GM23248 (cell line): Measurements from ENCODE around the gene RNFT2. TPM values are rescaled to one million over a fixed set of nuclear protein-coding genes. Genes with fewer than 3 reads are reported as not detected.
"Not testable (repeated sequence)": the region's sequence is repeated elsewhere in the genome, so short reads cannot be mapped to it uniquely, and the experiment has no call there.

Experiments used
- DNase-seq: peaks from one replicate; pipeline ENCODE4 v3.0.0-alpha.2; 2015
- H2AFZ ChIP-seq: fragments of 200-600 bp; sonication (generic); 2 replicates; pipeline ENCODE4 v1.6.1; 2016; ENCODE audit warnings: antibody characterized with exemption
- H3F3A ChIP-seq: fragments of 200-600 bp; sonication (generic); 2 replicates; pipeline ENCODE4 v1.6.1; 2016; ENCODE audit warnings: mild to moderate bottlenecking, antibody characterized with exemption, mixed run types; ENCODE audit not compliant: insufficient read depth
- H3K27ac ChIP-seq: fragments of 200-600 bp; sonication (generic); 2 replicates; pipeline ENCODE4 v1.5.1; 2016; ENCODE audit warnings: mild to moderate bottlenecking
- H3K27me3 ChIP-seq: fragments of 200-600 bp; sonication (generic); replicated peaks from 2 replicates; pipeline ENCODE4 v1.6.1; 2016; ENCODE audit warnings: mild to moderate bottlenecking; ENCODE audit not compliant: insufficient read depth
- H3K36me3 ChIP-seq: fragments of 200-600 bp; sonication (generic); 2 replicates; pipeline ENCODE4 v1.6.1; 2016; ENCODE audit warnings: low read depth, mild to moderate bottlenecking
- H3K4me1 ChIP-seq: fragments of 200-600 bp; sonication (generic); 2 replicates; pipeline ENCODE4 v1.6.1; 2016; ENCODE audit warnings: mild to moderate bottlenecking; ENCODE audit not compliant: insufficient read depth
- H3K4me2 ChIP-seq: fragments of 200-600 bp; sonication (generic); one replicate; pipeline ENCODE4 v1.6.1; 2016; ENCODE audit warnings: mild to moderate bottlenecking; ENCODE audit not compliant: unreplicated experiment
- H3K4me3 ChIP-seq: fragments of 200-600 bp; sonication (generic); 2 replicates; pipeline ENCODE4 v1.5.1; 2016; ENCODE audit warnings: mild to moderate bottlenecking
- H3K79me2 ChIP-seq: fragments of 200-600 bp; sonication (generic); 2 replicates; pipeline ENCODE4 v1.6.1; 2016; ENCODE audit warnings: mild to moderate bottlenecking; ENCODE audit not compliant: insufficient read depth
- H3K9ac ChIP-seq: fragments of 200-600 bp; sonication (generic); 2 replicates; pipeline ENCODE4 v1.6.1; 2016; ENCODE audit warnings: mild to moderate bottlenecking
- H3K9me2 ChIP-seq: fragments of 200-600 bp; sonication (generic); 2 replicates; pipeline ENCODE4 v1.6.1; 2016; ENCODE audit warnings: mixed run types, mild to moderate bottlenecking, moderate library complexity; ENCODE audit not compliant: insufficient read depth
- H3K9me3 ChIP-seq: fragments of 200-600 bp; sonication (generic); one replicate; pipeline ENCODE4 v1.6.1; 2017; ENCODE audit warnings: low read depth
- H4K20me1 ChIP-seq: fragments of 200-600 bp; sonication (generic); 2 replicates; pipeline ENCODE4 v1.6.0; 2016; ENCODE audit not compliant: insufficient read depth
- EZH2 ChIP-seq: fragments of 200-600 bp; sonication (generic); IDR thresholded peaks from 2 replicates; pipeline ENCODE4 v1.6.1; 2018; ENCODE audit warnings: antibody characterized with exemption, mild to moderate bottlenecking; ENCODE audit not compliant: insufficient read depth, poor library complexity, severe bottlenecking
- EZH2phosphoT487 ChIP-seq: fragments of 200-600 bp; sonication (generic); IDR thresholded peaks from 2 replicates; pipeline ENCODE4 v1.6.1; 2018; ENCODE audit warnings: antibody characterized with exemption, moderate library complexity, mild to moderate bottlenecking, low read depth; ENCODE audit not compliant: insufficient read depth
- WGBS, 2 experiments: methylation state at CpG; one replicate each; pipeline ENCODE4 v1.1.6; 2015 to 2017; ENCODE audit warnings: low lambda C conversion rate in 2 of 2, low coverage in 1 of 2; ENCODE audit errors: missing lambda C conversion rate in 2 of 2; 5-methylcytosine and 5-hydroxymethylcytosine counted together
- in situ Hi-C: fragments of 300-500 bp; cut with MboI; formaldehyde crosslinking; loops from 2 replicates; pipeline ENCODE4 v1.15.0; 2020
- polyA plus RNA-seq: library from polyadenylated mRNA; unstranded; fragments of >200 nt; fragmentation: Nextera tagmentation; extraction: Ambion mirVana; gene quantifications from 2 replicates; pipeline ENCODE4 v1.2.1, GENCODE V29; 2016
- total RNA-seq: library from RNA; depleted of rRNA; stranded (reverse); fragments of >200 nt; shearing (Covaris generic); gene quantifications from 2 replicates; pipeline ENCODE4 v1.2.3, GENCODE V29; 2014

The RNFT2 gene
- total and polyA plus RNA-seq, 2 experiments from 2014 or later = 0.24 to 0.43 TPM

GRCh38 chr12:116783525-116784237, 45.6 kb downstream of the RNFT2 start:
- 34 to 50% methylated on average over 6 of the region's 6 CpGs for WGBS, 2 experiments
- Histone ChIP-seq H2AFZ (no peak overlapping the region), H3F3A (no peaks in the 10 kb centered on the region), H3K79me2 (no peaks in the 10 kb centered on the region), H3K27me3 (no peaks in the 10 kb centered on the region), H3K27ac (no peak overlapping the region), H3K9ac (no peak overlapping the region), H3K9me3 (no peaks in the 10 kb centered on the region), H3K4me2 (no peak overlapping the region), H3K4me1 (no peaks in the 10 kb centered on the region), H3K9me2 (no peaks in the 10 kb centered on the region), H4K20me1 (no peaks in the 10 kb centered on the region), H3K4me3 (no peak overlapping the region), H3K36me3 (no peaks in the 10 kb centered on the region)
- TF ChIP-seq EZH2phosphoT487 (no peak), EZH2 (no peak)
- no peak for DNase-seq
- in situ Hi-C loops = no loop called here

GRCh38 chr12:116784238-116784612, 46.1 kb downstream of the RNFT2 start:
- no peak for DNase-seq
- no peaks in the 10 kb centered on the region for H3F3A ChIP-seq
- no peaks in the 10 kb centered on the region for H4K20me1 ChIP-seq
- no peak overlapping the region for H3K4me2 ChIP-seq
- H3K27me3 ChIP-seq = no peaks in the 10 kb centered on the region
- H3K27ac ChIP-seq = no peak overlapping the region
- TF ChIP-seq EZH2 = no peak
- TF ChIP-seq EZH2phosphoT487 = no peak
- no peaks in the 10 kb centered on the region for H3K9me2 ChIP-seq
- no peak overlapping the region for H3K9ac ChIP-seq
- H3K36me3 ChIP-seq = no peaks in the 10 kb centered on the region
- H3K79me2 ChIP-seq = no peaks in the 10 kb centered on the region
- no peaks in the 10 kb centered on the region for H3K9me3 ChIP-seq
- H2AFZ ChIP-seq = no peak overlapping the region
- in situ Hi-C loops = no loop called here
- no peak overlapping the region for H3K4me3 ChIP-seq
- no peaks in the 10 kb centered on the region for H3K4me1 ChIP-seq
- 78 to 80% methylated on average over 7 of the region's 7 CpGs for WGBS, 2 experiments

GRCh38 chr12:116789562-116789961, 51.4 kb downstream of the RNFT2 start:
- in situ Hi-C loops = not testable (repeated sequence)

GRCh38 chr12:116790066-116790465, 52.0 kb downstream of the RNFT2 start:
- Histone ChIP-seq H2AFZ (no peak overlapping the region), H3K9ac (no peak overlapping the region), H3K36me3 (no peaks in the 10 kb centered on the region), H3F3A (no peaks in the 10 kb centered on the region), H3K79me2 (no peaks in the 10 kb centered on the region), H3K4me3 (no peak overlapping the region), H3K9me3 (no peaks in the 10 kb centered on the region), H3K27me3 (no peaks in the 10 kb centered on the region), H3K27ac (no peak overlapping the region), H3K4me2 (no peak overlapping the region), H4K20me1 (no peaks in the 10 kb centered on the region), H3K9me2 (no peaks in the 10 kb centered on the region), H3K4me1 (no peaks in the 10 kb centered on the region)
- TF ChIP-seq EZH2 (no peak), EZH2phosphoT487 (no peak)
- 6 to 11% methylated on average over 1 of the region's 1 CpG for WGBS, 2 experiments
- in situ Hi-C loops = no loop called here
- DNase-seq = no peak

More at GRCh38 chr12:116789562-116789961, 51.4 kb downstream of the RNFT2 start:
- H3K4me1 ChIP-seq, H3K79me2 ChIP-seq, H3K9ac ChIP-seq, H3K4me2 ChIP-seq, H3K27ac ChIP-seq, H2AFZ ChIP-seq, DNase-seq, H3K36me3 ChIP-seq, H3K9me2 ChIP-seq, H3K9me3 ChIP-seq, H3F3A ChIP-seq, H4K20me1 ChIP-seq, H3K4me3 ChIP-seq, H3K27me3 ChIP-seq: not testable (repeated sequence)

GRCh38 chr12:116792403-116792802, 54.3 kb downstream of the RNFT2 start:
- Histone ChIP-seq H4K20me1 (no peaks in the 10 kb centered on the region), H3K79me2 (no peaks in the 10 kb centered on the region), H3K4me3 (no peak overlapping the region), H3K27me3 (0 out of 2 replicates have a peak, but pooled peaks cover 5% of the 10 kb centered on the region), H2AFZ (no peak overlapping the region), H3K4me1 (no peaks in the 10 kb centered on the region), H3K9me2 (no peaks in the 10 kb centered on the region), H3K4me2 (no peak overlapping the region), H3F3A (no peaks in the 10 kb centered on the region), H3K9ac (no peak overlapping the region), H3K36me3 (no peaks in the 10 kb centered on the region), H3K27ac (no peak overlapping the region), H3K9me3 (no peaks in the 10 kb centered on the region)
- WGBS, 2 experiments = 73 to 77% methylated on average over 10 of the region's 10 CpGs
- in situ Hi-C loops = no loop called here
- no peak for TF ChIP-seq EZH2phosphoT487
- TF ChIP-seq EZH2 = no peak
- DNase-seq = no peak
